Measurements from ENCODE around the gene RGP1. TPM values are rescaled to one million over a fixed set of nuclear protein-coding genes. Genes with fewer than 3 reads are reported as not detected.

RGP1 gene
- total RNA-seq, 1 donor from 2014 or later, result 34.6 TPM

DNA sequence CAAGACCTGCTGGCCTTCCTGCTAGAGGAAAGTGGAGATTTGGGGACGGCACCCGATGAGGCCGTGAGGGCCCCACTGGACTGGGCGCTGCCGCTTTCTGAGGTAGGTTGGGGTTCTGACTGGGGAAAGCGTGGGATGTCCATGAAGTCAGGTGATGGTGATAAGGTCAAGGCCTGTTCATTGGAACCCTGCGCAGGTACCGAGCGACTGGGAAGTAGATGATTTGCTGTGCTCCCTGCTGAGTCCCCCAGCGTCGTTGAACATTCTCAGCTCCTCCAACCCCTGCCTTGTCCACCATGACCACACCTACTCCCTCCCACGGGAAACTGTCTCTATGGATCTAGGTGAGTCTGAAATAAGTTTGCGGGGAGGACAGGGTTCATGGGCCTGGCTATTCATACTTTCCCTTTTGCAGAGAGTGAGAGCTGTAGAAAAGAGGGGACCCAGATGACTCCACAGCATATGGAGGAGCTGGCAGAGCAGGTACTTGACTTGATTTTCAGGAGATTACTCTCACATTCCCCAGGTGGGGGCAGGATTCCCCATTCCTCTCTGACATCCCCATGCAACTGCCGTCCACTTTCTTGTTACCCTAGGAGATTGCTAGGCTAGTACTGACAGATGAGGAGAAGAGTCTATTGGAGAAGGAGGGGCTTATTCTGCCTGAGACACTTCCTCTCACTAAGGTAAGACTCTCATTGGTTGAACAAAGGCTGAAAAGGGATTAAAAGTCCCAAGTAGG is 16.1 kb upstream of the RGP1 start:
- TF ChIP-seq, protein P1, sequence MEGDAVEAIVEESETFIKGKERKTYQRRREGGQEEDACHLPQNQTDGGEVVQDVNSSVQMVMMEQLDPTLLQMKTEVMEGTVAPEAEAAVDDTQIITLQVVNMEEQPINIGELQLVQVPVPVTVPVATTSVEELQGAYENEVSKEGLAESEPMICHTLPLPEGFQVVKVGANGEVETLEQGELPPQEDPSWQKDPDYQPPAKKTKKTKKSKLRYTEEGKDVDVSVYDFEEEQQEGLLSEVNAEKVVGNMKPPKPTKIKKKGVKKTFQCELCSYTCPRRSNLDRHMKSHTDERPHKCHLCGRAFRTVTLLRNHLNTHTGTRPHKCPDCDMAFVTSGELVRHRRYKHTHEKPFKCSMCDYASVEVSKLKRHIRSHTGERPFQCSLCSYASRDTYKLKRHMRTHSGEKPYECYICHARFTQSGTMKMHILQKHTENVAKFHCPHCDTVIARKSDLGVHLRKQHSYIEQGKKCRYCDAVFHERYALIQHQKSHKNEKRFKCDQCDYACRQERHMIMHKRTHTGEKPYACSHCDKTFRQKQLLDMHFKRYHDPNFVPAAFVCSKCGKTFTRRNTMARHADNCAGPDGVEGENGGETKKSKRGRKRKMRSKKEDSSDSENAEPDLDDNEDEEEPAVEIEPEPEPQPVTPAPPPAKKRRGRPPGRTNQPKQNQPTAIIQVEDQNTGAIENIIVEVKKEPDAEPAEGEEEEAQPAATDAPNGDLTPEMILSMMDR (IDR thresholded peaks at IDR 0.05), result no peak
- Histone ChIP-seq H3K36me3 (peaks cover 40% of the 10 kb centered on the region), H3K4me3 (peak overlapping the region; percentile 64), H3K27me3 (no peaks in the 10 kb centered on the region), H3K9me3 (no peaks in the 10 kb centered on the region), H3K4me1 (peaks cover 46% of the 10 kb centered on the region), H3K27ac (peak overlapping the region; percentile 96)
- intact Hi-C loops (cut with DNase I), result no loop called here
- ATAC-seq (no peak), DNase-seq (no peak)

GRCh38 chr9:35734096-35734495 is 15.0 kb upstream of the RGP1 start:
- ATAC-seq (no peak), DNase-seq (no peak)
- Histone ChIP-seq H3K27ac (peak overlapping the region; percentile 96), H3K9me3 (no peaks in the 10 kb centered on the region), H3K36me3 (peaks cover 52% of the 10 kb centered on the region), H3K4me3 (peak overlapping the region; percentile 64), H3K4me1 (peaks cover 34% of the 10 kb centered on the region), H3K27me3 (no peaks in the 10 kb centered on the region)
- TF ChIP-seq, protein P1 (IDR thresholded peaks at IDR 0.05), result no peak
- intact Hi-C loops (cut with DNase I), result no loop called here

GRCh38 chr9:35736201-35736633 is 12.9 kb upstream of the RGP1 start:
- Histone ChIP-seq H3K4me3 (no peak overlapping the region), H3K27ac (no peak overlapping the region), H3K4me1 (peaks cover 13% of the 10 kb centered on the region), H3K27me3 (no peaks in the 10 kb centered on the region), H3K9me3 (no peaks in the 10 kb centered on the region), H3K36me3 (peaks cover 73% of the 10 kb centered on the region)
- TF ChIP-seq, protein P1 (IDR thresholded peaks at IDR 0.05), result peak; percentile 82
- intact Hi-C loops (cut with DNase I), result no loop called here
- peak; percentile 27 for ATAC-seq
- DNase-seq, result no peak

- Histone ChIP-seq H3K36me3 (peaks cover 82% of the 10 kb centered on the region), H3K27me3 (no peaks in the 10 kb centered on the region), H3K4me3 (no peak overlapping the region), H3K4me1 (peaks cover 12% of the 10 kb centered on the region), H3K27ac (no peak overlapping the region), H3K9me3 (no peaks in the 10 kb centered on the region)
- TF ChIP-seq, protein P1 (IDR thresholded peaks at IDR 0.05), result no peak
- DNase-seq (no peak), ATAC-seq (no peak)
- intact Hi-C loops (cut with DNase I), result no loop called here
These were observed 11.9 kb upstream of the RGP1 start for GRCh38 chr9:35737143-35737542.

- no peaks in the 10 kb centered on the region for H3K27me3 ChIP-seq
- no peak for DNase-seq
- TF ChIP-seq, protein P1 (IDR thresholded peaks at IDR 0.05), result no peak
- intact Hi-C loops (cut with DNase I), result no loop called here
- H3K36me3 ChIP-seq, result peaks cover 93% of the 10 kb centered on the region
- H3K9me3 ChIP-seq, result no peaks in the 10 kb centered on the region
- peaks cover 10% of the 10 kb centered on the region for H3K4me1 ChIP-seq
- no peak overlapping the region for H3K4me3 ChIP-seq
- no peak overlapping the region for H3K27ac ChIP-seq
- ATAC-seq, result no peak
These were observed 10.9 kb upstream of the RGP1 start for GRCh38 chr9:35738186-35738585.
